Loucy (cell line): Measurements from ENCODE around the gene RNASE13.

Source experiments
- CTCF ChIP-seq: fragments of 200-600 bp; sonication (generic); conservative IDR thresholded peaks from 2 replicates; pipeline ENCODE4 v1.5.1; 2014; ENCODE audit warnings: mild to moderate bottlenecking, antibody characterized with exemption, low read length
- EZH2phosphoT487 ChIP-seq: fragments of 200-600 bp; IDR thresholded peaks from 2 replicates; pipeline ENCODE4 v1.6.1; 2018; ENCODE audit warnings: antibody characterized with exemption, mild to moderate bottlenecking, moderate library complexity, borderline replicate concordance

GRCh38 chr14:21057803-21058675, 23.4 kb upstream of the RNASE13 start, which contains the start of gene RNASE8:
- peak; percentile 59 for TF ChIP-seq CTCF
- no peak for TF ChIP-seq EZH2phosphoT487
